T-helper 17 cell (primary cell): ENCODE results near the gene PACRG. TPM values are rescaled to one million over a fixed set of nuclear protein-coding genes. Genes with fewer than 3 reads are reported as not detected.

Source experiments
- ATAC-seq: fragments of 150-1000 bp; cut with Tn5 transposase; 2 replicates; pipeline ENCODE4 v1.10.0; 2021; ENCODE audit warnings: mild to moderate bottlenecking, moderate library complexity
- DNase-seq, 3 donors: peaks; one replicate each; pipeline versions ENCODE4 v3.0.0 to v3.0.0-alpha.2; 2020 to 2021
- H3K9me3 ChIP-seq: one replicate; pipeline ENCODE4 v1.7.0; 2013; ENCODE audit warnings: low read length, mild to moderate bottlenecking; ENCODE audit not compliant: control insufficient read depth, poor library complexity, severe bottlenecking
- H3K27ac Mint-ChIP-seq: one replicate; pipeline ENCODE4 v1.8.0; 2022; ENCODE audit warnings: mild to moderate bottlenecking, moderate library complexity, mixed read lengths
- H3K27me3 Mint-ChIP-seq: one replicate; pipeline ENCODE4 v1.8.0; 2022; ENCODE audit warnings: mixed read lengths
- H3K36me3 Mint-ChIP-seq: one replicate; pipeline ENCODE4 v1.8.0; 2022; ENCODE audit warnings: low read depth, mixed read lengths
- H3K4me1 Mint-ChIP-seq: one replicate; pipeline ENCODE4 v1.8.0; 2022; ENCODE audit warnings: mild to moderate bottlenecking, mixed read lengths
- H3K4me3 Mint-ChIP-seq: one replicate; pipeline ENCODE4 v1.8.0; 2022; ENCODE audit warnings: mild to moderate bottlenecking, moderate library complexity, mixed read lengths
- total RNA-seq, 4 donors: library from RNA in 2 of 4; stranded (reverse) in 2 of 4; gene quantifications; one replicate each; pipeline ENCODE4 v1.2.3 and lab custom pipeline; 2022 to 2026

The PACRG gene
- total RNA-seq, 2 donors from 2014 or later: 1.6 to 2.0 TPM

DNA sequence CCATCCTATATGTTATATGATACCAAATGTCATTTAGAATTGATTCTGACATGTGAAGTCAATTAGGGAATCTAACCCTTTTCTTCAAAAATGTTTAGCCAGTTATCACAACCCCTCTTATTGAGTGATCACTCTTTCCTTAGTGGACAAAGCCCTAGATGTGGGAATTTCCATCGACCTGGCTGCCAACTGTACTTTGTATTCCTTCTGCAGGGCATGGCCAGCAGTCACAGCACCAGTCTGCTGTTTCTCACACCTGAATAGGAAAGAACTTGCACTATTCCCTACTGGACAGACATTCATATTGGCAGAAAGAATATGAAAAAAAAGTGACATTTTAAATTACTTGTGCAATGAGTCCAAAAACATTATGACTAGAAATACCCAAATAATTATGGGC, 271.0 kb downstream of the PACRG start:
- H3K27me3 Mint-ChIP-seq: no peaks in the 10 kb centered on the region
- ATAC-seq: no peak
- H3K27ac Mint-ChIP-seq: no peak overlapping the region
- no peaks in the 10 kb centered on the region for H3K36me3 Mint-ChIP-seq
- no peaks in the 10 kb centered on the region for H3K9me3 ChIP-seq
- no peak overlapping the region for H3K4me3 Mint-ChIP-seq
- DNase-seq: no peak
- H3K4me1 Mint-ChIP-seq: no peaks in the 10 kb centered on the region

DNA sequence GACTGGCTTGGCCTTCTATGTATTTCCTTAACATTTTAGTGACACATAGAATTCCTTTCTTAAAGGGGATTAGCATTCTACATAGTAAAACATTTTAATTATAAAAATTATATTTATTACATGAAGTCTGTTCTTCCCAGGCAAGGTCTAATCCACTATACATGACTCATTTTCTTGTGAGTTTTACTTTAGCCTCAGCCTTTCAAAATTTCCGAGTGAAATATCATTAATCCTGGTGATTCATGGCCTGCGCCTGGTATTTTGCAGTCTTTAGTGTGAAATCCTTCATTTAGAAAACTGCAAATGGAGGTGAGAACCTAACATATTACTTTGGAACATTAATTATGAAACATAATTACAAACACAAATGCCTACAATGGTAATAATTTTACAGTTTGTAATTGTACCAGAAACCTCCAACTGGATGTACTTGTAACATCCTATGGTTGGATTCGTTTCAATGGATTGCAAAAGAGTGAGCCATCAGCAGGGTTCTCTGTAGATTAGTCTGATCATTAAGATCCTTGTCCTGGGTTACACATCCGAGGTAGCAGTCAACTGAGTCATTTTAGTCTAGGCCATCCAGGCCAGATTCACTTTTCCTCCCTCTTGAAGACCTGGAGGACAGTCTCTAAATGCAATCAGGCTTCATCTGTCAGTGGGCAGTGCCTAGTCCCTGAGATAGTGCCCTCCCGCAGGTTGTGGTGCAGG, 272.0 kb downstream of the PACRG start:
- Mint-ChIP-seq H3K36me3 (no peaks in the 10 kb centered on the region), H3K4me3 (no peak overlapping the region), H3K27me3 (no peaks in the 10 kb centered on the region), H3K27ac (no peak overlapping the region), H3K4me1 (no peaks in the 10 kb centered on the region)
- H3K9me3 ChIP-seq: no peaks in the 10 kb centered on the region
- DNase-seq (no peak), ATAC-seq (no peak)

DNA sequence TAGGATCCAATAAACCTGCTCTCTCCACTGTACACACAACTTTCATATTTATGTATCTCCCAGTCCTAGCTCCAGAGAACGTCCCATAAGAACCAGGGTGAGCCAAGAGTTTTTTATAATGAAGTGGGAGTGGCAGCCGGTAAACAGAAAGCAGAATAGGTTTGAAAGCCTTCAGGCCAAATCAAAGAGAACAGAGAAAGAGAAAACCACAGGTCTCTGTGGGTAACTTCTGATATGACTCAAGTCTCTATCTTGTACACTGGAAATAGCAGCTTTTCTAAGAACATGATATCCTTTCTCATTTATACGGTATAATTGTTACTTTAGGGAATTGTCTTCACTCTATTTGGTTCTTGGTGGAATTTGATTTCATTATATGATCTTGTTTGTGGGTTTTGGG, 273.6 kb downstream of the PACRG start:
- no peaks in the 10 kb centered on the region for H3K36me3 Mint-ChIP-seq
- no peaks in the 10 kb centered on the region for H3K4me1 Mint-ChIP-seq
- no peak overlapping the region for H3K27ac Mint-ChIP-seq
- ATAC-seq (no peak), DNase-seq (no peak)
- no peak overlapping the region for H3K4me3 Mint-ChIP-seq
- H3K9me3 ChIP-seq: no peaks in the 10 kb centered on the region
- no peaks in the 10 kb centered on the region for H3K27me3 Mint-ChIP-seq

DNA sequence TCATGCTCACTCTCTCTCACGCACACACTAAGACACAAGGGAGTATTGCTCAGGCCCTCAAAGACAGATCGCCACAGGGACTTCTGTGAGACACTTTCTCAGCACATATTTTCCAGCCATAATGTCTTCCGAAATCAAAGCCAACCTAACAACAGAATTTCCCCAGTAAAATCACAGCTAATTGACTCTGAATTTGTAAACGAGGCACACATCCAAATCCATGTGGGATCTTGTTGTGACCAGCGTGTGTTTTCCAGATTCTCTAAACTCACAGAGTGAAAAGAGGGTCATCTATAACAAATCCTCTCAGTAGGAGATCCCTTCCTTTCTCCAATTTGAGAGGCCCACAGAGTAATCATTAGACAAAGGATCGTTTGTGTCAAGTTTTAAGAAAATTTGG, 280.4 kb downstream of the PACRG start:
- H3K9me3 ChIP-seq: no peaks in the 10 kb centered on the region
- DNase-seq: no peak
- H3K36me3 Mint-ChIP-seq: no peaks in the 10 kb centered on the region
- H3K27ac Mint-ChIP-seq: no peak overlapping the region
- H3K4me3 Mint-ChIP-seq: no peak overlapping the region
- H3K4me1 Mint-ChIP-seq: no peaks in the 10 kb centered on the region
- H3K27me3 Mint-ChIP-seq: no peaks in the 10 kb centered on the region
- no peak for ATAC-seq

DNA sequence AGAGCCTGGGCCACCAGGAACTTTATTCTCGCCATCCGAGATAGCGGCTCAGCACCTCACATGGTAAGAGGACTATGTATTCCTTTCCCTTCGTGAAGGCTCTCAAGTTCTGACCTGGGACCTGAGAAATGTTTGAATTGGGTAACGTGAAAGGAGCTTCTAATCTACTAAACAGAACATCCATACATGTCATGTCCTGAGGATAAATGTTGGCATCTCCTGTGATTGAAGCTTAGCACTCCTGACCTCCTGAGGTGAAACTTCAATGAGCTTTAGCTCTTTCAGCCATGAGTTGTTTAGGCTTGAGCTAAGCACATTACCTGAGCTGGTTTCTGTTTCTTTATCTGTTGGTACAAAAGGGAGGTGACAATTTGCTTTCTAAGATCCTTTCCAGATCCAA, 280.9 kb downstream of the PACRG start:
- ATAC-seq: no peak
- no peaks in the 10 kb centered on the region for H3K4me1 Mint-ChIP-seq
- no peak for DNase-seq
- H3K27me3 Mint-ChIP-seq: no peaks in the 10 kb centered on the region
- no peaks in the 10 kb centered on the region for H3K36me3 Mint-ChIP-seq
- H3K9me3 ChIP-seq: no peaks in the 10 kb centered on the region
- H3K27ac Mint-ChIP-seq: no peak overlapping the region
- no peak overlapping the region for H3K4me3 Mint-ChIP-seq

DNA sequence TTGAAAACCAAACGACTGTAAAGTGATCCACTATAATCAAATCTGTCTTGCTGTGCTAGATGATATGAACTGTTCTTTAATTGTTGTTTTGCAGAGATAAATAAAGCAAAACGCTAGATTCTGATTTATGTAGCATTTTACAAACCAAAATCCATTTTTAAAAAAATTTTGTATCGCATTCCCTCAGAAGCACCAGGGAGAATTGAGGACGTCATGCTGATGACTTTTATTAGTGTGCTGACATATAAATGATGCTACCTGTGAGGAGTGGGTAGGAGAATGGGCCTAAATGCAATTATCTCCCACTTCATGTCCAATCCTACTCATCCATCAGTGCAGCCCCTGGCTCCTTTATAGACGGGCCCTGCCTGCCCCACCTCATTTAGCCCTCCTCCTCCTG, 282.4 kb downstream of the PACRG start:
- Mint-ChIP-seq H3K27ac (no peak overlapping the region), H3K27me3 (no peaks in the 10 kb centered on the region), H3K36me3 (no peaks in the 10 kb centered on the region), H3K4me3 (no peak overlapping the region), H3K4me1 (no peaks in the 10 kb centered on the region)
- H3K9me3 ChIP-seq: no peaks in the 10 kb centered on the region
- ATAC-seq: no peak
- no peak for DNase-seq

DNA sequence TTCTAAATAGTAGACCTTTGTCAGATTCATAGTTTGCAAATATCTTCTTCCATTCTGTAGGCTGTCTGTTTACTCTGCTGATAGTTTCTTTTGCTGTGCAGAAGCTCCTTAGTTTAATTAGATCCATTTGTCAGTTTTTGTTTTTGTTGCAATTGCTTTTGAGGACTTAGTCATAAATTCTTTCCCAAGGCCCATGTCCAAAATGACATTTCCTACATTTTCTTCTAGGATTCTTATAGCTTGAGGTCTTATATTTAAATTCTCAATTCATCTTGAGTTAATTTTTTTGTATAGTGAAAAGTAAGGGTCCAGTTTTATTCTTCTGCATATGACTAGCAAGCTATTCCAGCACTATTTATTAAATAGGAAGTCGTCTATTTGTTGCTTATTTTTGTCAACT, 287.0 kb downstream of the PACRG start:
- Mint-ChIP-seq H3K36me3 (no peaks in the 10 kb centered on the region), H3K27me3 (no peaks in the 10 kb centered on the region), H3K4me1 (no peaks in the 10 kb centered on the region), H3K27ac (no peak overlapping the region), H3K4me3 (no peak overlapping the region)
- DNase-seq (no peak), ATAC-seq (no peak)
- H3K9me3 ChIP-seq: no peaks in the 10 kb centered on the region

- no peaks in the 10 kb centered on the region for H3K4me1 Mint-ChIP-seq
- H3K27ac Mint-ChIP-seq: no peak overlapping the region
- H3K27me3 Mint-ChIP-seq: no peaks in the 10 kb centered on the region
- H3K36me3 Mint-ChIP-seq: no peaks in the 10 kb centered on the region
- ATAC-seq (no peak), DNase-seq (no peak)
- no peak overlapping the region for H3K4me3 Mint-ChIP-seq
- no peaks in the 10 kb centered on the region for H3K9me3 ChIP-seq
Measured at GRCh38 chr6:163017801-163018200, 290.0 kb downstream of the PACRG start.

DNA sequence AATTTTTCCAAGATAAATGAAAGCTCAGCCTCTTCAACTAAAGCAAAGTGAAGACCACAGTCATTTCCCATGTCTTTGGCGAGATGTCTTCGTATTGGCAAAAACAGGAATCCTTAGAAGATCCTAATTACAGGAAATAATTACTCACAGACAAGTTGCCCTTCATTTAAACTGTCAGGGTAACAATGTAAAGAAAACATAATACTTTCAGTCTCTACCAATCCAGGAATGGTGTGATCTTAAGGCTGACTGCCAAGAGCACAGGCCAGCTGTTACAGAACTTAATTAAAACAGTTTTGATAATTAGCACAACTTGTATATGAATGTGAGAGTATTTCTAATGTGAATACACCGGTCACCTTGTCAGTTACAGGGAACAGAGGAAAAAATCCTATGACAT, 292.2 kb downstream of the PACRG start:
- Mint-ChIP-seq H3K36me3 (no peaks in the 10 kb centered on the region), H3K4me3 (no peak overlapping the region), H3K4me1 (no peaks in the 10 kb centered on the region), H3K27ac (no peak overlapping the region), H3K27me3 (no peaks in the 10 kb centered on the region)
- DNase-seq: no peak
- no peak for ATAC-seq
- no peaks in the 10 kb centered on the region for H3K9me3 ChIP-seq

- Mint-ChIP-seq H3K4me1 (no peaks in the 10 kb centered on the region), H3K36me3 (no peaks in the 10 kb centered on the region), H3K27me3 (no peaks in the 10 kb centered on the region), H3K4me3 (no peak overlapping the region), H3K27ac (no peak overlapping the region)
- H3K9me3 ChIP-seq: no peaks in the 10 kb centered on the region
- ATAC-seq (no peak), DNase-seq (no peak)
Measured at GRCh38 chr6:163021054-163021453, 293.3 kb downstream of the PACRG start.

GRCh38 chr6:163023700-163024099, 295.9 kb downstream of the PACRG start:
- Mint-ChIP-seq H3K36me3 (no peaks in the 10 kb centered on the region), H3K4me1 (no peaks in the 10 kb centered on the region), H3K27ac (no peak overlapping the region), H3K4me3 (no peak overlapping the region), H3K27me3 (no peaks in the 10 kb centered on the region)
- no peak for DNase-seq
- H3K9me3 ChIP-seq: no peaks in the 10 kb centered on the region
- ATAC-seq: no peak

- Mint-ChIP-seq H3K27ac (no peak overlapping the region), H3K27me3 (no peaks in the 10 kb centered on the region), H3K4me1 (no peaks in the 10 kb centered on the region), H3K4me3 (no peak overlapping the region), H3K36me3 (no peaks in the 10 kb centered on the region)
- H3K9me3 ChIP-seq: no peaks in the 10 kb centered on the region
- DNase-seq (no peak), ATAC-seq (no peak)
Measured at GRCh38 chr6:163026893-163027292, 299.1 kb downstream of the PACRG start.

DNA sequence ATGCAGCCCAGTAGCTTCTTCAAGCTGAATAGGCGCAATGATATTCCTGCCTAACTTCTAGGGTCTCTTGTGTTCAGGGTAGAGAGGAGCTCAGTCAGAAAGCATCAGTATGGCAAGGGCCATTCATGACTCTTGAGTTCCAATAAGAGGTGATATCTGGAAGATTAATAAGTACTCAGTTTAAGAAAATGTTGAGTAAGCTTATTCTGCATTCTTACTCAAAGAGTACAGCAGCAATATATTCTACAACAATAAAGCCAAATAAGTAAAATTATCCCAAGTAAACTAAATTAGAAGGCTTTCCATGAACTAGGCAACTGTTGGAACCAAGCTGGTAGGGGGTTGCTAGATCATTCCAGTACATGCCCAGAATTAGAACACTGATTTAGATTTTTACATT, 303.2 kb downstream of the PACRG start:
- Mint-ChIP-seq H3K27ac (no peak overlapping the region), H3K27me3 (no peaks in the 10 kb centered on the region), H3K36me3 (no peaks in the 10 kb centered on the region), H3K4me1 (no peaks in the 10 kb centered on the region), H3K4me3 (no peak overlapping the region)
- ATAC-seq (no peak), DNase-seq (no peak)
- no peaks in the 10 kb centered on the region for H3K9me3 ChIP-seq

DNA sequence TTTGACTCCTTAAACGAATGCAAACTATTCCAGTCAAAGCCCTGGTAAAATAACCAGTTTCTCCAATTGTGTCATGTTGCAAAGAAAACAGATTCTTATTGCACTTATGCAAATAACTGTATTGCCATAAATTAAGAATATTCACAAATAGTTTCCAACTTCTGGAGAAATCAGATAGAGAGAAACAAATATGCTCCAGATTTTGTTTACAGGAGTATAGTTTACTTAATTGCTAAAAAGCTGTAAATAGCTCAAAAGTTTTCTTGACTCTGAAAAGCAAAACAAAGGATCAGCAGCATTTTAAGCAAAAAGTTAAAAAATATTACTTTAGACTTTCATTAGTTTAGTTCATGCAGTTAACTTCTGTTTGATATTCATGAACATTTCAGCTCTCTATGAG, 304.2 kb downstream of the PACRG start:
- Mint-ChIP-seq H3K36me3 (no peaks in the 10 kb centered on the region), H3K4me3 (no peak overlapping the region), H3K27ac (no peak overlapping the region), H3K27me3 (no peaks in the 10 kb centered on the region), H3K4me1 (no peaks in the 10 kb centered on the region)
- DNase-seq (no peak), ATAC-seq (no peak)
- H3K9me3 ChIP-seq: no peaks in the 10 kb centered on the region
